ENCODE data around the gene PRRT2. TPM values are rescaled to one million over a fixed set of nuclear protein-coding genes. Genes with fewer than 3 reads are reported as not detected.
"Not testable (repeated sequence)": the region's sequence is repeated elsewhere in the genome, so short reads cannot be mapped to it uniquely, and the experiment has no call there.

PRRT2 gene
- total and polyA plus RNA-seq, 5 donors from 2014 or later: 0.06 to 1.9 (median 0.17) TPM; not detected in 2

DNA sequence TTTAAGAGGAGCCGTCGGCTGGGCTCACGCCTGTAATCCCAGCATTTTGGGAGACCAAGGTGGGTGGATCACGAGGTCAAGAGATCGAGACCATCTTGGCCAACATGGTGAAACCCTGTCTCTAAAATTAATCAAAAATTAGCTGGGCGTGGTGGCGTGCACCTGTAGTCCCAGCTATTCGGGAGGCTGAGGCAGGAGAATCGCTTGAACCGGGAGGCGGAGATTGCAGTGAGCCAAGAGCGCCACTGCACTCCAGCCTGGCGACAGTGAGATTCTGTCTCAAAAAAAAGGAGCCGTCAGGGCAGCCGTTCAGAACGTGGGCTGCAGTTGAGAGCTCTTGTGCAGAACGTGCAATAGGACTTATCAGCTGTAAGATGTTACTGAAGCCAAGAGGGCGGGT is 18.8 kb upstream of the PRRT2 start:
- Mint-ChIP-seq H3K27ac (peak overlapping the region in 2 of 3 donors; percentile 68 to 81), H3K4me1 (peaks cover 16 to 47% (median 33%) of the 10 kb centered on the region in 4 donors)
- H3K27me3 Mint-ChIP-seq: not testable (repeated sequence)

DNA sequence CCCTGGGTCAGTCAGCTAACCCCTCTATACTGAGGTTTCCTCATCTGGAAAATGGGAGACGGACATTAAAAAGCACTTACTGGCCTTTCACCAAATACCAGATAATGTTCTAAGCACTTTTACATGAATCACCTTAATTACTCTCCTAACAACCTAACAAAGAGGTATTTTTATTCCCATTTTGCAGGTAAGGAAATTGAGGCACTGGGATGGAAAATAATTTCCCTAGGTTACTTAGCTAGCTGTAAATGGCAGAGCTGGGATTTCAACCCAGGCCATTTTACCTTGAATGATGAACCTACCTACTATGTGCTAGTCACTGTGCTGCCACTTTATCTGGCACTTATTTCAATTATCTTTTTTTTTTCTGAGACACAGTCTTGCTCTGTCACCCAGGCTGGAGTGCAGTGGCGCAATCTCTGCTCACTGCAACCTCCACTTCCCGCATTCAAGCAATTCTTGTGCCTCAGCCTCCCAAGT is 17.7 kb upstream of the PRRT2 start:
- Mint-ChIP-seq H3K9me3 (no peaks in the 10 kb centered on the region), H3K36me3 (peaks cover 28% of the 10 kb centered on the region), H3K27ac (peak overlapping the region in 1 of 3 donors; percentile 1), H3K4me3 (peak overlapping the region in 1 of 4 donors; percentile 71), H3K27me3 (peaks cover 8% of the 10 kb centered on the region), H3K4me1 (peaks cover 16 to 44% (median 33%) of the 10 kb centered on the region in 4 donors)
- no peaks in the 10 kb centered on the region for H3K9me3 ChIP-seq (ENCODE audit: control insufficient read depth in 2 of 2, low read length in 2 of 2)
- H3K4me1 ChIP-seq (ENCODE audit: control insufficient read depth, insufficient read depth, low read length, poor library complexity, severe bottlenecking): peaks cover 36% of the 10 kb centered on the region
- H3K36me3 ChIP-seq (ENCODE audit: control insufficient read depth, insufficient read depth, low read length): peaks cover 30% of the 10 kb centered on the region
- H3K27me3 ChIP-seq (ENCODE audit: control insufficient read depth, insufficient read depth, low read length): no peaks in the 10 kb centered on the region
- no peak overlapping the region for H3K27ac ChIP-seq (ENCODE audit: insufficient read depth, low read length, poor library complexity, severe bottlenecking)
- H3K4me3 ChIP-seq (ENCODE audit: low read depth, low read length): no peak overlapping the region
- ATAC-seq (ENCODE audit: low read depth in 2 of 2) (no peak), DNase-seq (no peak)

More for the DNA sequence above, 18.8 kb upstream of the PRRT2 start:
- H3K27ac ChIP-seq (ENCODE audit: insufficient read depth, low read length, poor library complexity, severe bottlenecking); H3K27me3 ChIP-seq (ENCODE audit: control insufficient read depth, insufficient read depth, low read length); H3K9me3 ChIP-seq (ENCODE audit: control insufficient read depth in 2 of 2, low read length in 2 of 2); H3K9me3 Mint-ChIP-seq; DNase-seq; H3K4me3 ChIP-seq (ENCODE audit: low read depth, low read length); ATAC-seq (ENCODE audit: low read depth in 2 of 2): not testable (repeated sequence)
- Histone ChIP-seq H3K4me1 (ENCODE audit: control insufficient read depth, insufficient read depth, low read length, poor library complexity, severe bottlenecking) (peaks cover 36% of the 10 kb centered on the region), H3K36me3 (ENCODE audit: control insufficient read depth, insufficient read depth, low read length) (peaks cover 19% of the 10 kb centered on the region)
- Mint-ChIP-seq H3K36me3 (peaks cover 18% of the 10 kb centered on the region), H3K4me3 (peak overlapping the region in 3 of 4 donors; percentile 8 to 97 (median 96))

DNA sequence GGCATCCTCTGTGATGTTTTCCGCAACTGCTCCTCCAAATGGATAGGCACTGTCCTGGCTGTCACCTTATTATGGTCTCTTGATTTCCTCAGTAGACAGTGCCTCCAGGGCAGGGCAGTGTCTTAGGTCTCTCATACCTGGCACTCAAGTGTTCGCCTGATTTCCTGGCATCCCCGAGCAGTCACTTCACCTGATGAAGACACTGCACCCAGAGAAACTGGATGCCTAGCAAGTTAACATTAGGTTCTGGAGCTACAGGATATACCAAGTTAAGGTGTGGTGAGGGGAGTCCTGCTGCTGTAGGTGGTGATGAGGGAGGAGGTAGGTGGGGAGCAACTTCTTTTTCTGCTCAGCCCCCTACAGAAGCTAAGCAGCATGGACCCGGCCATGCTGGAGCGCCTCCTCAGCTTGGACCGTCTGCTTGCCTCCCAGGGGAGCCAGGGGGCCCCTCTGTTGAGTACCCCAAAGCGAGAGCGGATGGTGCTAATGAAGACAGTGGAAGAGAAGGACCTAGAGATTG is 9.5 kb upstream of the PRRT2 start:
- peaks cover 16% of the 10 kb centered on the region for H3K4me1 ChIP-seq (ENCODE audit: control insufficient read depth, insufficient read depth, low read length, poor library complexity, severe bottlenecking)
- H3K9me3 ChIP-seq (ENCODE audit: control insufficient read depth in 2 of 2, low read length in 2 of 2): no peaks in the 10 kb centered on the region
- no peak overlapping the region for H3K27ac ChIP-seq (ENCODE audit: insufficient read depth, low read length, poor library complexity, severe bottlenecking)
- peaks cover 4% of the 10 kb centered on the region for H3K27me3 Mint-ChIP-seq
- DNase-seq: no peak
- peaks cover 0 to 2% (median 0%) of the 10 kb centered on the region in 7 donors for H3K9me3 Mint-ChIP-seq
- H3K27me3 ChIP-seq (ENCODE audit: control insufficient read depth, insufficient read depth, low read length): no peaks in the 10 kb centered on the region
- H3K36me3 Mint-ChIP-seq: peaks cover 34% of the 10 kb centered on the region
- H3K36me3 ChIP-seq (ENCODE audit: control insufficient read depth, insufficient read depth, low read length): peaks cover 50% of the 10 kb centered on the region
- peak overlapping the region; percentile 7 to 90 (median 40) for H3K4me3 Mint-ChIP-seq
- ATAC-seq (ENCODE audit: low read depth in 2 of 2): no peak
- peaks cover 4 to 22% (median 18%) of the 10 kb centered on the region in 4 donors for H3K4me1 Mint-ChIP-seq
- H3K4me3 ChIP-seq (ENCODE audit: low read depth, low read length): no peak overlapping the region
- peak overlapping the region in 2 of 3 donors; percentile 25 to 75 for H3K27ac Mint-ChIP-seq

DNA sequence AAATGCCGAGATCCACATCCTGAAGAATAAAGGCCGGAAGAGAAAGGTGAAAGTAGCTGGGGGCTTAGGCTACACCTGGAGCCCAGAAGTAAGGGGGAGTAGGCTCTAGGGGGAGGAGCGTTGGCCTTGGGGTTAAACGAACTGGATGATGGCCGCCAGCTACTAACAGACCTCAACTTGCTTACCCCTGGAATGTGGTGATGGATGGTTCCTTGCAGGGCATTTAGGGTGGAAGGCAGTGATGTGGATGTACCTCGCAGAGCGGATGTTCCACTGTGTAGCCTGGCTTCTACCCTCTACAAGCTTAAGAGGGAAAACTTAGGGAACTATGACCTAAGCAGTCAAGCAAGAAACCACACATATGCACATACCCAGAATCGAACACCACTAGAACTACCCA is 8.0 kb upstream of the PRRT2 start:
- Mint-ChIP-seq H3K4me3 (peak overlapping the region; percentile 90 to 100 (median 100)), H3K27ac (peak overlapping the region; percentile 99 to 100 (median 100)), H3K27me3 (peaks cover 11% of the 10 kb centered on the region), H3K4me1 (peaks cover 4 to 38% (median 25%) of the 10 kb centered on the region in 4 donors), H3K9me3 (peaks cover 0 to 2% (median 0%) of the 10 kb centered on the region in 7 donors), H3K36me3 (peaks cover 26% of the 10 kb centered on the region)
- no peak for DNase-seq
- ATAC-seq (ENCODE audit: low read depth in 2 of 2): no peak
- peak overlapping the region; percentile 94 for H3K27ac ChIP-seq (ENCODE audit: insufficient read depth, low read length, poor library complexity, severe bottlenecking)
- H3K4me1 ChIP-seq (ENCODE audit: control insufficient read depth, insufficient read depth, low read length, poor library complexity, severe bottlenecking): peaks cover 32% of the 10 kb centered on the region
- peaks cover 35% of the 10 kb centered on the region for H3K36me3 ChIP-seq (ENCODE audit: control insufficient read depth, insufficient read depth, low read length)
- H3K27me3 ChIP-seq (ENCODE audit: control insufficient read depth, insufficient read depth, low read length): no peaks in the 10 kb centered on the region
- H3K4me3 ChIP-seq (ENCODE audit: low read depth, low read length): peak overlapping the region; percentile 72
- no peaks in the 10 kb centered on the region for H3K9me3 ChIP-seq (ENCODE audit: control insufficient read depth in 2 of 2, low read length in 2 of 2)

DNA sequence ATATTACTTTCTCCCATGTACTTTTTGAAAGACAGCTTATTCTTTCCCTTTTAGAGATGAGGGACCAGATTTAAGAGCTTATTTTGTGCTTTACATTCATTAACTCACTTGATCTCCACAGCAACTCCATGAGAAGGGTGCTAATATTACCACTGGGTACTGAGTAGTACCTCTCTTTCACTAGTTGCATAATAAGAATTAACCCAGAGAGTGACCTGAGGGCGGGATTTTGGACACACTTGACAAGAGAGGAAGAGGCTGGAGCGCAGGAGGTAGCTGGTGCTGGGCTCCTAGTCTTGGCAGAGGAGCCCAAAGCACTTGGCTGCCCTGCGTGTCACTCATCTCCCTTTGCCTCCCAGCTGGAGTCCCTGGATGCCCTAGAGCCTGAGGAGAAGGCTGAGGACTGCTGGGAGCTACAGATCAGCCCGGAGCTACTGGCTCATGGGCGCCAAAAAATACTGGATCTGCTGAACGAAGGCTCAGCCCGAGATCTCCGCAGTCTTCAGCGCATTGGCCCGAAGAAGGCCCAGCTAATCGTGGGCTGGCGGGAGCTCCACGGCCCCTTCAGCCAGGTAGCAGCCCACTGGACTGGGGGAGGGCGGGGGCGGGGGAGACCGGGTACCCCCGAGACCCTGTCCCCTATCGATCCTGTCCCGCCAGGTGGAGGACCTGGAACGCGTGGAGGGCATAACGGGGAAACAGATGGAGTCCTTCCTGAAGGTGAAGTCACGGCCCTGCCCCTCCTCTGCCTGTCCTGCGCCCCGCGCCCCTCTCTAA is 7.3 kb upstream of the PRRT2 start:
- H3K36me3 ChIP-seq (ENCODE audit: control insufficient read depth, insufficient read depth, low read length): peaks cover 28% of the 10 kb centered on the region
- Mint-ChIP-seq H3K27me3 (peaks cover 11% of the 10 kb centered on the region), H3K9me3 (peaks cover 0 to 2% (median 0%) of the 10 kb centered on the region in 7 donors), H3K4me1 (peaks cover 4 to 42% (median 25%) of the 10 kb centered on the region in 4 donors), H3K36me3 (peaks cover 20% of the 10 kb centered on the region), H3K27ac (peak overlapping the region; percentile 99 to 100 (median 100)), H3K4me3 (peak overlapping the region; percentile 90 to 100 (median 100))
- H3K27ac ChIP-seq (ENCODE audit: insufficient read depth, low read length, poor library complexity, severe bottlenecking): peak overlapping the region; percentile 94
- peaks cover 38% of the 10 kb centered on the region for H3K4me1 ChIP-seq (ENCODE audit: control insufficient read depth, insufficient read depth, low read length, poor library complexity, severe bottlenecking)
- ATAC-seq (ENCODE audit: low read depth in 2 of 2): peak in 1 of 2 donors; percentile 1
- H3K4me3 ChIP-seq (ENCODE audit: low read depth, low read length): peak overlapping the region; percentile 72
- no peaks in the 10 kb centered on the region for H3K9me3 ChIP-seq (ENCODE audit: control insufficient read depth in 2 of 2, low read length in 2 of 2)
- no peak for DNase-seq
- no peaks in the 10 kb centered on the region for H3K27me3 ChIP-seq (ENCODE audit: control insufficient read depth, insufficient read depth, low read length)

DNA sequence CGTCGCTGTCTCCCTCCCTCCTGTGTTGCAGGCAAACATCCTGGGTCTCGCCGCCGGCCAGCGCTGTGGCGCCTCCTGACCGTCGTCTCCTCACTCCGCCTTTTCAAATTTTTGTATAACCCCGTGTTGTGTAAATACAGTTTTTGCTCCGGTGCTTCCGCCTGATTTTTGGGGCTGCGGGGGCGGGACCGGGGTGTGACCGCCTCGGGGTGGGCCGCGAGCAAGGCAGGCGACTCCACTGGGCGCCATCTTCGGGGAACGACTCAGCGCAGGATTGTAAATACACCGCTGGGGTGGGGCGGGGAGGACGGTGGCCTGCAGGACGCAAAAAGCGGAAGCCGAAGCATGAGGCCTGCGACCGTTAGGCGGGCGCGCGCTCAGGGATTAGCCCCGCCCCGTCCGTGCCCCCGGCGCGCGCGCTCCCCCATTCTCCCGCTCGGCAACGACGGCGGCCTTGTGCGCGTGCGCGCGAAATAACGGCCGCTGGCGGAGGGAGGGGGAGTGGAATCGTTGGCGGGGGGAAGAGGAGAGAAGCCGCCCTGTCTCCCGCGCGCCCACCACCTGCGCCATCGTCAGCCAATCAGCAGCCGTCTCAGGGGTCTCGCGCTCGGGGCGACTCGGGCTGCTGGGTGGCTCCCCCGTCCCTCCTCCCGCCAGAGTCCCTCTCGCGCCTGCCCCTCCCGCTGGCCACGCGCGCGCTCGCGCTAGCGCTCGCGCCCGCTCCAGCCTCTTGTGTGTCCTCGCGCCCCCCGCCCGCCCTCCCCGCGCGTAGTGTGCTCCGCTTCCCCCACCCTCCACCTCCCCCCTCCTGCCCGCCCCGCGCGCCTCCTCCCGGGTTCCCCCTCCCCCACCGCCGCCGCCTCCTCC is 6.5 kb upstream of the PRRT2 start:
- Histone ChIP-seq H3K4me3 (ENCODE audit: low read depth, low read length) (peak overlapping the region; percentile 72), H3K27ac (ENCODE audit: insufficient read depth, low read length, poor library complexity, severe bottlenecking) (peak overlapping the region; percentile 94), H3K36me3 (ENCODE audit: control insufficient read depth, insufficient read depth, low read length) (peaks cover 28% of the 10 kb centered on the region), H3K9me3 (ENCODE audit: control insufficient read depth in 2 of 2, low read length in 2 of 2) (no peaks in the 10 kb centered on the region), H3K4me1 (ENCODE audit: control insufficient read depth, insufficient read depth, low read length, poor library complexity, severe bottlenecking) (peaks cover 46% of the 10 kb centered on the region), H3K27me3 (ENCODE audit: control insufficient read depth, insufficient read depth, low read length) (no peaks in the 10 kb centered on the region)
- H3K27ac Mint-ChIP-seq: peak overlapping the region; percentile 99 to 100 (median 100)
- peak; percentile 96 to 99 (median 98) for DNase-seq
- H3K4me1 Mint-ChIP-seq: peaks cover 4 to 50% (median 32%) of the 10 kb centered on the region in 4 donors
- peaks cover 19% of the 10 kb centered on the region for H3K36me3 Mint-ChIP-seq
- H3K9me3 Mint-ChIP-seq: peaks cover 0 to 2% (median 0%) of the 10 kb centered on the region in 7 donors
- peaks cover 11% of the 10 kb centered on the region for H3K27me3 Mint-ChIP-seq
- peak; percentile 70 to 75 for ATAC-seq (ENCODE audit: low read depth in 2 of 2)
- peak overlapping the region; percentile 90 to 100 (median 100) for H3K4me3 Mint-ChIP-seq

DNA sequence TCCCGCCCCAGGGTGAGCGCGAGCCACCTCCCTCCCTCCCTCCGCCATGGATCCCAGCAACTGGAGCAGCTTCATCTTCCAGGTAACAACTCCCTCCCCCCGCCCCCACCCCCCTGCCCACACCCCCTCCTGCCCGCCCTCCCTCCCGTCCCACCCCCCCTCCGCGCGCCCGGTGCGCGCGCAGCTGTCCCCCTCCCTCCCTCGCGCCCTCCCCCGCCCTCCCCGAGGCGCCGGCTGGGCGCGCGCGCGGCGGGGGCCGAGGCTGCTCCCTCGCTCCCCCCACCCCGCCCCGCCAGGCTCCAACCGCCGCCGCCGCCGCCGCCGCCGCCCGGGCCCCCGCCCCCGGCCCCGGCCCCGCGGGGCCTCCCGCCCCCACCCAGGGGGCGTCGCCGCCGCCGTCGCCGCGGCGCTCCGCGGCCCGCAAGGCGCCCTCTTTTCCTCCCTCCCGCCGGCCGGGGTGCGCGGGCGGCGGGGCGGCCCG is 5.9 kb upstream of the PRRT2 start, which contains the start of gene MAZ:
MAZ (plus strand) TSS at position 431 of the 481 bp plus-strand sequence. CDS start 173 bp downstream, outside the sequence.
- Histone ChIP-seq H3K27ac (ENCODE audit: insufficient read depth, low read length, poor library complexity, severe bottlenecking) (peak within 1 kb of the TSS; percentile 94), H3K4me3 (ENCODE audit: low read depth, low read length) (no peak within 1 kb of the TSS), H3K27me3 (ENCODE audit: control insufficient read depth, insufficient read depth, low read length) (no peaks in the 10 kb centered on the region), H3K36me3 (ENCODE audit: control insufficient read depth, insufficient read depth, low read length) (peaks cover 21% of the 10 kb centered on the region), H3K9me3 (ENCODE audit: control insufficient read depth in 2 of 2, low read length in 2 of 2) (no peaks in the 10 kb centered on the region), H3K4me1 (ENCODE audit: control insufficient read depth, insufficient read depth, low read length, poor library complexity, severe bottlenecking) (peaks cover 53% of the 10 kb centered on the region)
- H3K27me3 Mint-ChIP-seq: peaks cover 15% of the 10 kb centered on the region
- H3K9me3 Mint-ChIP-seq: peaks cover 0 to 2% (median 0%) of the 10 kb centered on the region in 7 donors
- H3K4me3 Mint-ChIP-seq: peak within 1 kb of the TSS; percentile 100
- ATAC-seq (ENCODE audit: low read depth in 2 of 2): no peak
- peak within 1 kb of the TSS; percentile 99 to 100 (median 100) for H3K27ac Mint-ChIP-seq
- peaks cover 4 to 57% (median 39%) of the 10 kb centered on the region in 4 donors for H3K4me1 Mint-ChIP-seq
- H3K36me3 Mint-ChIP-seq: peaks cover 14% of the 10 kb centered on the region
- no peak for DNase-seq

All from CD4-positive, CD25-positive, alpha-beta regulatory T cell (primary cell).